Epithelial cell of proximal tubule (primary cell): ENCODE measurements around the gene MPIG6B. TPM values are rescaled to one million over a fixed set of nuclear protein-coding genes. Genes with fewer than 3 reads are reported as not detected.

Experiments used
- DNase-seq: peaks from one replicate; pipeline ENCODE4 v3.0.0-alpha.2; 2011; ENCODE audit warnings: low read depth
- H3K4me3 ChIP-seq: 2 replicates; pipeline ENCODE4 v1.5.1; 2011; ENCODE audit warnings: low read depth, mild to moderate bottlenecking, low read length
- total RNA-seq: library from RNA; depleted of rRNA; stranded (reverse); fragments of >200 nt; gene quantifications from 2 replicates; pipeline ENCODE4 v1.2.3, GENCODE V29; 2015
- TF ChIP-seq, protein P1 (sequence below): conservative IDR thresholded peaks from 2 replicates; pipeline ENCODE4 v1.5.1; 2012; ENCODE audit warnings: low read depth, mild to moderate bottlenecking, low read length

MPIG6B gene
- total RNA-seq, 1 donor from 2014 or later: not detected

DNA sequence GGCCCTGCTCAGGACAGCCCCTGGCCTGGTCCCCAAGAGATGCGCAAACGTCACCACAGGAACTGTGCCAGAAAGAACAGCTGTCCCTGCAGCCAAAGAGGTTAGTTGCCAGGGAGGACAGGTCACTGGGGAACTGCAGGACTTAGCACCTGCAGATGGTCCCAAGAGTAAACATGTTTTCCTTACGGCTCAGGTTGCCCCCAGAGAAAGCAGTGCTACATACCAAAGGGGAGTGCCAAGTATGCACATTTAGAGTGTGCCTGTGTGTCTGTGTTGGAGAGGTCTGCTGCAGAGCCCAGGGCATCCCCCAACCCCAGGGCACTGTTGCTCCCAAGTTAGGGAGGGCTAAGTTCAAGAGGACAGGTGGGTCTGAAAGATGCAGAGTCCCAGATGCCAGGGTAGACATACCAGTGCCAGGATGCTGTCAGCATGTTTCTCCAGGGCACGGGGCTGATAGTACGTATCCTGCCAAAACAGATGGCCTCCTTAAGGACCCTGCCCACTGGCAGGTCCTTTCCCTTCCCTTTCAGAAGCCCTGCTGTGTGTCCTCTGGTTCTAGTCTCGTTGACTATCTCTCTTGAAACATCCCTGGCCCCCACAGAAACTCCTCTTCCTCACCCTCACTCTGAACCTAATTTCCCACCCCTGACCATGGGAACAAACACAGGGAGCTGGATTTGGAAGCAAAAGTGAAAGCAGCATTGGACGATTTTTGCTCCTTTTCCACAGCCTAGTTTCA lies 21.3 kb upstream of the MPIG6B start:
- H3K4me3 ChIP-seq: peak overlapping the region; percentile 80
- no peak for DNase-seq
- TF ChIP-seq, protein P1, sequence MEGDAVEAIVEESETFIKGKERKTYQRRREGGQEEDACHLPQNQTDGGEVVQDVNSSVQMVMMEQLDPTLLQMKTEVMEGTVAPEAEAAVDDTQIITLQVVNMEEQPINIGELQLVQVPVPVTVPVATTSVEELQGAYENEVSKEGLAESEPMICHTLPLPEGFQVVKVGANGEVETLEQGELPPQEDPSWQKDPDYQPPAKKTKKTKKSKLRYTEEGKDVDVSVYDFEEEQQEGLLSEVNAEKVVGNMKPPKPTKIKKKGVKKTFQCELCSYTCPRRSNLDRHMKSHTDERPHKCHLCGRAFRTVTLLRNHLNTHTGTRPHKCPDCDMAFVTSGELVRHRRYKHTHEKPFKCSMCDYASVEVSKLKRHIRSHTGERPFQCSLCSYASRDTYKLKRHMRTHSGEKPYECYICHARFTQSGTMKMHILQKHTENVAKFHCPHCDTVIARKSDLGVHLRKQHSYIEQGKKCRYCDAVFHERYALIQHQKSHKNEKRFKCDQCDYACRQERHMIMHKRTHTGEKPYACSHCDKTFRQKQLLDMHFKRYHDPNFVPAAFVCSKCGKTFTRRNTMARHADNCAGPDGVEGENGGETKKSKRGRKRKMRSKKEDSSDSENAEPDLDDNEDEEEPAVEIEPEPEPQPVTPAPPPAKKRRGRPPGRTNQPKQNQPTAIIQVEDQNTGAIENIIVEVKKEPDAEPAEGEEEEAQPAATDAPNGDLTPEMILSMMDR: no peak

DNA sequence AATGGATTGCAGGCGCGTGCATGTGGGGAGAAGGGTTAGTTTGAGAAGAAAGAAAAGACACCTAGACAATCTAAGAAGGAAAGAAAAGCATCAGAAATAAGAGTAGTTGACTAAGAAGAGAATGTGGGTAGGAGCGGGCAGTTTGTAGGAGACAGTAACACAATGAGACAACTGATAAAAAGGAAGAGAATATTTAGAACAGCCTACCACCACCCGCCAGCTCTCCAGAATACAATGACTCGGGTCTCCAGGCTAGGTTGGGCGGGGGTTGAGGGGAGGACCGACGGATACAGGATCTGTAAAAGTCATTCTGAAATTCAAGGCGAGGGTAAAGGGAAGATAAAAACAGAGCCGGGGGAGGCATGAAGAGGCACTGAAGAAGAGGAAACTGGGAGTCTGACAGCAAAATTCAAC lies 20.8 kb upstream of the MPIG6B start:
- TF ChIP-seq, protein P1: no peak
- DNase-seq: no peak
- H3K4me3 ChIP-seq: peak overlapping the region; percentile 80

DNA sequence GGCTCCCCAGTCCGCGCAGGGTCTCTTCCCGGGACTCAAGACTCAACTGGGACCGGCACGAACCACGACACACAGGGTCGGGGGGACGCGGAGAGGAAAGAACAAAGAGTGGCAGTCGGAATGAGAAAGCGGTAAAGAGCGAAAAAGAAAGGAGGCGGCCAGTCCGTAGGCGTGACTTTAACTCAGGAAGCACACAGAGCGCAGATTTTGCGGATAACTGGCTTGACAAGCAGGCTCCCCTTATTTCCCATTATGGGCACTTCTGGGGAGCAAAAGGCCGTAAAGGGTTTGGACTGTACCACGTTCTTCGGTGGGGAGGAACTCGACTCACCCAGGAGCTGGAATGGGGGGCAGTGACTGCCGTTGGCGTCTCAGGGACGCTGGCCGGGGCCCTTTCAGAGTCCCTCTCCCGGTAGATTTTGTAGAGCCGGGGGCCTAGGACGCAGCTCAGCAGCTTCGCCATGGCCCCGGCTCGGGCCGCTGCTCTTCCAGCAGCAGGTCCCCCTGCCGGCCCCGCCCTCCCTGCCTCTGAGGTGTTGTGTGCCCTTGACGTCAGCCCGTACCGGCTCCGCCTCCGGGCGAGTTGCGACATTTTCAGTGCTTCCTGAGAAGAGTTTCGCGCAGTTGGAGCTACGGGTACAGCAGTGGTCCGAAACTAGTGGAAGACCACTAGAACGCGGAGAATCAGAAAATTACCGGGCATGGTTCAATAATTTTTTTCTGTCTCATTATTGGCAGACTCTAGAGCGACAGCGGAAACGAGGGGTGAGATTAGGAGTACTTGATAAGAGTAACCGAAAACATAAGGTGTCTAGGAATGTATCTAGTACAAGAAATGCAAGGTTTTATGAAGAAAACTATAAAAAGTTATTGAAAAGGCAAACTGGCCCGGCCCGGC lies 20.1 kb upstream of the MPIG6B start, which contains the start of gene ABHD16A:
Gene ABHD16A, minus strand, starts transcription at position 506 of the 898 bp plus-strand sequence. Its CDS starts 43 bp downstream, at position 463.
- TF ChIP-seq, protein P1: no peak
- peak; percentile 87 for DNase-seq
- peak within 1 kb of the TSS; percentile 80 for H3K4me3 ChIP-seq

DNA sequence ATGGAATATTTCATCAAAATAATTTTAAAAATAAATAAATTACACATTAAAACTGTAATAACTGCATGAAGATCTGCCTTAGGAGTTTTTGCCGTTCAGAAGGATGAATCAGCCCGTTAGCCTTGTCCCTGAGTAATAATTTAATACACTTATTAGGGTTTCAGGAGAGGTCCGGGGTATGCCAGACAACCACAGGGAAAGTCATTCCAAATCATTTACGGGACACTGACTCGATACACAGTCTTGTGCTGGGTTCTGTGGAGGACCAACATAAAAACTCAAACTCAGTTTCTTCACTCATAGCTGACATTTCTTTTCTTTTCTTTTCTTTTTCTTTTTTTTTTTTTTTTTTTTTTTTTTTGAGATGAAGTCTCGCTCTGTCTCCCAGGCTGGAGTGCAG lies 17.2 kb upstream of the MPIG6B start:
- TF ChIP-seq, protein P1: no peak
- no peak overlapping the region for H3K4me3 ChIP-seq
- DNase-seq: no peak

DNA sequence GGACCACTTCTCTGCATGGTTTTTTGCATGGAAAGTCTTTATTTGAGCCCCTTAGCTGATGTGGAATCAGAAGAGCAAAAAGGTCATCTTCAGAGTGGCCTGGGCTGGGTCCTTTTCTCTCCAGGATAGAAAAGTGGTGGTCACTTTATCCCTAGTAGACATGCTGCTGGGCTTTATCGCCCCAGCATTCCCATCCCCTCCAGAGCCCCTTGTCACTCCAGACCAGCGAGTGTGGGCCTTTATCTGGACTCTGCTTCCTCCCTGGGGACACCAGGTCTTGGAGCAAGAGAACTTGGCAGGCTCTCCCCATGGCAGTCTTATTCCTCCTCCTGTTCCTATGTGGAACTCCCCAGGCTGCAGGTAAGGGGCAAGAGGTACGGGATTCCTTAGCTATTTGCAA lies 16.6 kb upstream of the MPIG6B start, which contains the start of gene LY6G6F:
Gene LY6G6F, plus strand, starts transcription at position 268 of the 400 bp plus-strand sequence. Its CDS starts 41 bp downstream, at position 309.
- no peak within 1 kb of the TSS for H3K4me3 ChIP-seq
- TF ChIP-seq, protein P1: no peak
- DNase-seq: no peak

DNA sequence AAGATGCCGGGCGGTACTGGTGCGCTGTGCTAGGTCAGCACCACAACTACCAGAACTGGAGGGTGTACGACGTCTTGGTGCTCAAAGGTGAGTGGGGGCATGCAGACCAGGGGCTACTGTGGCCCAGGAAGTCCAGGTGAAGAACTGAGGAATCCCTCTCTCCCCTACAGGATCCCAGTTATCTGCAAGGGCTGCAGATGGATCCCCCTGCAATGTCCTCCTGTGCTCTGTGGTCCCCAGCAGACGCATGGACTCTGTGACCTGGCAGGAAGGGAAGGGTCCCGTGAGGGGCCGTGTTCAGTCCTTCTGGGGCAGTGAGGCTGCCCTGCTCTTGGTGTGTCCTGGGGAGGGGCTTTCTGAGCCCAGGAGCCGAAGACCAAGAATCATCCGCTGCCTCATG lies 15.5 kb upstream of the MPIG6B start:
- no peak overlapping the region for H3K4me3 ChIP-seq
- no peak for DNase-seq
- TF ChIP-seq, protein P1: no peak
